Measurements from ENCODE around the gene GPR176. TPM values are rescaled to one million over a fixed set of nuclear protein-coding genes. Genes with fewer than 3 reads are reported as not detected.

Gene GPR176
- total RNA-seq, 4 donors from 2014 or later, result 1.6 to 11.8 (median 4.6) TPM

- H3K4me1 ChIP-seq, result peaks cover 3 to 39% (median 5%) of the 10 kb centered on the region in 3 donors
- no peaks in the 10 kb centered on the region for H3K27me3 ChIP-seq
- 83% methylated on average over 4 of the region's 4 CpGs for WGBS, 2 donors (ENCODE audit: low coverage in 1 of 2)
- no peaks in the 10 kb centered on the region for H3K36me3 ChIP-seq
- ATAC-seq, result no peak
- no peak overlapping the region for H3K4me3 ChIP-seq
- H3K9me3 ChIP-seq, result no peaks in the 10 kb centered on the region
- no peak for TF ChIP-seq POLR2AphosphoS5 (IDR thresholded peaks at IDR 0.05)
- TF ChIP-seq CTCF (IDR thresholded peaks at IDR 0.05), result no peak
- TF ChIP-seq POLR2A (IDR thresholded peaks at IDR 0.05), result no peak
- TF ChIP-seq EP300 (IDR thresholded peaks at IDR 0.05), result no peak
- peak overlapping the region in 1 of 4 donors; percentile 87 for H3K27ac ChIP-seq
These were observed 138.7 kb downstream of the GPR176 start for GRCh38 chr15:39781147-39781966.

DNA sequence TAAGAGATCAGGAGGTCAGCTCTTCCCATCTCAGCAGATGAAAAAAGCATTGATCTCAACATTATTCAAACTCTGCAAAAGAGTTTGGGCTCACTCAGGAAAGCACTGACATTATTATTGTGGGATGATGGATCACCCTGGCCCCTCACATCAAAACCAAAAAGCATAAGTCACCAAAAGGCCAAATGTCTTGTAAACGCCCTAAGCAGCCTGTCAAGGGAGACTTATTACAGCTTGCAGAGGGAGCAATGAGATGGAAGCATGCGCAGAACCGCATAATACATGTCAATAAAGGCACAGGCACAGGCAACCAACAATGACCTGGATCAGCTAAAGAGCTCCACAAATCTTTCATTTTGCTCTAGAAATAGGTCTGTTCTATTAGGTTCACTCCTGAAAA is 142.0 kb downstream of the GPR176 start:
- no peak for TF ChIP-seq EP300 (IDR thresholded peaks at IDR 0.05)
- TF ChIP-seq POLR2AphosphoS5 (IDR thresholded peaks at IDR 0.05), result peak; percentile 20
- TF ChIP-seq CTCF (IDR thresholded peaks at IDR 0.05), result no peak
- Histone ChIP-seq H3K27me3 (no peaks in the 10 kb centered on the region), H3K27ac (no peak overlapping the region), H3K4me1 (peaks cover 0 to 7% (median 0%) of the 10 kb centered on the region in 3 donors), H3K9me3 (no peaks in the 10 kb centered on the region), H3K36me3 (no peaks in the 10 kb centered on the region), H3K4me3 (no peak overlapping the region)
- no peak for ATAC-seq
- 37% methylated on average over 3 of the region's 3 CpGs; no CpG with 5 or more reads in 1 of the 2 donors for WGBS, 2 donors (ENCODE audit: low coverage in 1 of 2)

DNA sequence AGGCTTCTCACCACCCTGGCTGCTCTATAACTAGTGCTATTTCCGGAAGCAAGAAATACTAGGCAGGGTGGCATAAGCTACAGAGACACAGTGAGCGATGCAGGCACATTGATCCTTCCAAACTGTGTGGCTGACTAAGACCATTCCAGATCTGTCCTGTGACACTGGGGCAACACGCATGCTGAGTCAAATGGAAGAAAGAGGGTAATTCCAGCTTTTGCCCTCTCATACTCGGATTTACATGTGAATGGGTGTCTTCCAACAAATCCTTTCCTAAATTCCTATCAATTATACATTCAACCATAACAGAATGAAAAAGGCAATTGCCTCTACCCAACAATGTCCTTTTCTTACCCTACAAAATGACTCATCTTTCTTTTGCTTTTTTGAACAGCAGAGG is 142.6 kb downstream of the GPR176 start:
- H3K27me3 ChIP-seq, result no peaks in the 10 kb centered on the region
- H3K27ac ChIP-seq, result no peak overlapping the region
- H3K4me3 ChIP-seq, result no peak overlapping the region
- H3K4me1 ChIP-seq, result peaks cover 0 to 7% (median 0%) of the 10 kb centered on the region in 3 donors
- no peak for ATAC-seq
- no peaks in the 10 kb centered on the region for H3K36me3 ChIP-seq
- 73 to 81% methylated on average over 4 of the region's 4 CpGs for WGBS, 2 donors (ENCODE audit: low coverage in 1 of 2)
- TF ChIP-seq POLR2A (IDR thresholded peaks at IDR 0.05) (no peak), CTCF (IDR thresholded peaks at IDR 0.05) (no peak), POLR2AphosphoS5 (IDR thresholded peaks at IDR 0.05) (no peak), EP300 (IDR thresholded peaks at IDR 0.05) (no peak)
- H3K9me3 ChIP-seq, result no peaks in the 10 kb centered on the region

DNA sequence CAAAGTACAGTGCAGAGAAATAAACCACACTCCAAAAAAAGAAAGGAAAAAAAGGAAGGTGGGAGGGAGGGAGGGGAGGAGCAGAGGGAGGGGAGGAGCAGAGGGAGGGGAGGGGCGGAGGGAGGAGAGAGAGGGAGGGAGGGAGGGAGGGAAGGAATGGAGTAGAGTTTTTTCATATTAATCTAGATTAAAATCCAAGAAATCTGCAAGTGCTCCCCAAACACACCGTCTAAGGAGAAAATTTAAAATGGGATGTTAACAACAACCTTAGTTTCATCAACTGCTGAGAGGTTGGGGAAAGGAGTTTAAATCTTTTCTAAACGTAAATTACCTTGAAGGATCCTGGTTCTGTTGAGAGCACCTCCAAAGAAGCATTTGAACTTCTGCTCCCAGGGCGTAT is 144.0 kb downstream of the GPR176 start:
- WGBS, 2 donors (ENCODE audit: low coverage in 1 of 2), result 90 to 93% methylated on average over 2 to 3 of the region's 4 CpGs
- peaks cover 0 to 12% (median 6%) of the 10 kb centered on the region in 3 donors for H3K4me1 ChIP-seq
- no peak overlapping the region for H3K27ac ChIP-seq
- no peak for TF ChIP-seq EP300 (IDR thresholded peaks at IDR 0.05)
- no peak for TF ChIP-seq CTCF (IDR thresholded peaks at IDR 0.05)
- no peak for TF ChIP-seq POLR2AphosphoS5 (IDR thresholded peaks at IDR 0.05)
- no peak for TF ChIP-seq POLR2A (IDR thresholded peaks at IDR 0.05)
- H3K4me3 ChIP-seq, result no peak overlapping the region
- H3K9me3 ChIP-seq, result no peaks in the 10 kb centered on the region
- no peak for ATAC-seq
- H3K27me3 ChIP-seq, result no peaks in the 10 kb centered on the region
- no peaks in the 10 kb centered on the region for H3K36me3 ChIP-seq
